Endothelial cell of umbilical vein (primary cell): ENCODE results near the gene PKHD1. TPM values are rescaled to one million over a fixed set of nuclear protein-coding genes. Genes with fewer than 3 reads are reported as not detected.

ENCODE experiments used
- BruUV-seq: library from RNA; stranded (reverse); fragments of 400-500 nt; replicated peaks from 2 replicates; lab custom pipeline; 2021; lab: Mats Ljungman, UMichigan
- CTCF ChIA-PET: fragments of 300-600, 350-600 bp; sonication (Branson Sonifier 250); formaldehyde crosslinking; loops from one replicate; lab custom pipeline; 2021; ENCODE audit warnings: antibody characterized with exemption, inconsistent platforms; lab: Charles Lee
- POLR2A ChIA-PET: fragments of 300-600, 350-600 bp; sonication (Branson Sonifier 250); formaldehyde crosslinking; loops from one replicate; lab custom pipeline; 2021; ENCODE audit warnings: antibody characterized with exemption, inconsistent platforms; lab: Charles Lee
- DNase-seq: peaks from one replicate; pipeline ENCODE4 v3.0.0-alpha.2; 2011; ENCODE audit warnings: low read depth, low spot score
- FAIRE-seq: peaks from 2 replicates; lab custom pipeline; 2011; peaks lifted over from hg19 to GRCh38; lab: Jason Lieb, UNC
- H2AFZ ChIP-seq: 2 replicates; pipeline ENCODE4 v1.6.0; 2012; ENCODE audit warnings: low read depth, low read length, control low read depth, inconsistent platforms
- H3K27ac ChIP-seq: 2 replicates; pipeline ENCODE4 v1.5.1; 2011; ENCODE audit warnings: low read depth, mild to moderate bottlenecking, control low read depth, low read length, moderate library complexity; ENCODE audit not compliant: insufficient read depth
- H3K27me3 ChIP-seq, 2 experiments: 2 replicates each; pipeline versions ENCODE4 v1.6.0 to v1.6.1; 2011; ENCODE audit warnings: low read length in 2 of 2, mixed read lengths in 1 of 2; ENCODE audit not compliant: control insufficient read depth in 2 of 2, insufficient read depth in 2 of 2
- H3K36me3 ChIP-seq, 2 experiments: 2 replicates in 1 of 2; 3 replicates in 1 of 2; pipeline ENCODE4 v1.5.1; 2011; ENCODE audit warnings: low read length in 2 of 2, mild to moderate bottlenecking in 1 of 2, moderate library complexity in 1 of 2; ENCODE audit not compliant: control insufficient read depth in 2 of 2, insufficient read depth in 2 of 2; ENCODE audit errors: extremely low read depth in 1 of 2
- H3K4me1 ChIP-seq: 3 replicates; pipeline ENCODE4 v1.5.1; 2011; ENCODE audit warnings: mild to moderate bottlenecking, low read length; ENCODE audit not compliant: control insufficient read depth, insufficient read depth; ENCODE audit errors: extremely low read depth
- H3K4me2 ChIP-seq: 2 replicates; pipeline ENCODE4 v1.6.1; 2011; ENCODE audit warnings: low read length, control low read depth, mixed read lengths; ENCODE audit not compliant: insufficient read depth
- H3K4me3 ChIP-seq, 3 experiments: fragments of 200-600 bp in 1 of 3; sonication (generic), shearing (Covaris generic) in 1 of 3; replicated peaks in 1 of 3; 2 replicates each; pipeline ENCODE4 v1.5.1; 2011 to 2016; ENCODE audit warnings: control low read depth in 3 of 3, low read length in 3 of 3, mild to moderate bottlenecking in 2 of 3, inconsistent platforms in 1 of 3, low read depth in 1 of 3, moderate library complexity in 1 of 3; ENCODE audit not compliant: insufficient read depth in 1 of 3
- H3K79me2 ChIP-seq: 2 replicates; pipeline ENCODE4 v1.6.0; 2012; ENCODE audit warnings: low read length, inconsistent platforms; ENCODE audit not compliant: control insufficient read depth, insufficient read depth
- H3K9ac ChIP-seq: replicated peaks from 2 replicates; pipeline ENCODE3; 2011; ENCODE audit warnings: low read length, control low read depth; ENCODE audit not compliant: insufficient read depth; ENCODE audit errors: extremely low read depth
- H3K9me1 ChIP-seq: replicated peaks from 3 replicates; pipeline ENCODE4 v1.6.0; 2011; ENCODE audit warnings: mild to moderate bottlenecking, low read length; ENCODE audit not compliant: control insufficient read depth, insufficient read depth; ENCODE audit errors: extremely low read depth
- H3K9me3 ChIP-seq: replicated peaks from 2 replicates; pipeline ENCODE4 v1.5.1; 2012; ENCODE audit warnings: low read length, inconsistent platforms; ENCODE audit not compliant: control insufficient read depth, insufficient read depth
- H4K20me1 ChIP-seq: replicated peaks from 2 replicates; pipeline ENCODE3; 2011; ENCODE audit warnings: mild to moderate bottlenecking, low read length; ENCODE audit not compliant: control insufficient read depth, insufficient read depth; ENCODE audit errors: extremely low read depth
- CTCF ChIP-seq, 2 donors: IDR thresholded peaks; 1 replicate in 1 of 2; 2 replicates in 1 of 2; pipeline ENCODE4 v1.5.1; 2011; ENCODE audit warnings: low read length in 2 of 2, mild to moderate bottlenecking in 2 of 2, moderate library complexity in 2 of 2, control low read depth in 1 of 2, inconsistent platforms in 1 of 2, low read depth in 1 of 2; ENCODE audit not compliant: insufficient read depth in 1 of 2; ENCODE audit errors: extremely low read depth in 1 of 2
- EZH2 ChIP-seq: IDR thresholded peaks from 2 replicates; pipeline ENCODE4 v1.6.1; 2012; ENCODE audit warnings: borderline replicate concordance, low read depth, mild to moderate bottlenecking, moderate library complexity, low read length, inconsistent platforms; ENCODE audit not compliant: severe bottlenecking
- FOS ChIP-seq: IDR thresholded peaks from 2 replicates; pipeline ENCODE4 v1.6.1; 2011; ENCODE audit warnings: mild to moderate bottlenecking, low read length, moderate library complexity, borderline replicate concordance; ENCODE audit not compliant: insufficient read depth
- GATA2 ChIP-seq: IDR thresholded peaks from 2 replicates; pipeline ENCODE4 v1.7.0; 2011; ENCODE audit warnings: low read depth, mild to moderate bottlenecking, moderate library complexity, mixed read lengths, low read length; ENCODE audit not compliant: insufficient read length, insufficient read depth
- JUN ChIP-seq: IDR thresholded peaks from 2 replicates; pipeline ENCODE4 v1.6.1; 2011; ENCODE audit warnings: borderline replicate concordance, low read depth; ENCODE audit not compliant: insufficient read length, insufficient read depth
- MAX ChIP-seq: IDR thresholded peaks from 2 replicates; pipeline ENCODE4 v1.6.1; 2011; ENCODE audit not compliant: insufficient read depth, insufficient read length
- MYC ChIP-seq: IDR thresholded peaks from one replicate; pipeline ENCODE4 v1.6.1; 2011; ENCODE audit warnings: mild to moderate bottlenecking, low read depth, low read length
- POLR2A ChIP-seq: IDR thresholded peaks from 2 replicates; pipeline ENCODE4 v1.6.1; 2012; ENCODE audit warnings: low read depth, mild to moderate bottlenecking, control low read depth, low read length
- POLR2AphosphoS5 ChIP-seq: IDR thresholded peaks from 2 replicates; pipeline ENCODE4 v1.6.1; 2012; ENCODE audit warnings: low read depth, mild to moderate bottlenecking, control low read depth, low read length, moderate library complexity; ENCODE audit not compliant: insufficient read depth
- dilution Hi-C: fragments of 300-500 bp; cut with MboI; formaldehyde crosslinking; loops from one replicate; pipeline ENCODE4 v1.15.0; 2019; ENCODE audit warnings: low sequenced_read_pairs; ENCODE audit not compliant: extremely low pct_ligation_motif_present
- intact Hi-C: fragments of 100-400 bp; cut with micrococcal nuclease; formaldehyde crosslinking; loops from one replicate; pipeline ENCODE4 v1.10.0; 2022
- polyA plus RNA-seq, 4 experiments: library from polyadenylated mRNA; depleted of rRNA in 3 of 4; stranded (reverse) in 3 of 4; unstranded in 1 of 4; fragments of >200 nt; gene quantifications; 2 replicates each; pipeline versions ENCODE4 v1.2.1 to v1.2.3, GENCODE V29; 2011 to 2012; ENCODE audit warnings: missing spikeins in 1 of 4
- total RNA-seq: library from RNA; stranded (reverse); gene quantifications from 2 replicates; pipeline ENCODE4 v1.2.3, GENCODE V29; 2021

PKHD1 gene
- total and polyA plus RNA-seq, 2 donors (not counting 3 experiments of a cell fraction or from before 2014, with no cell fraction given), result not detected

GRCh38 chr6:51675922-51676275, 411.5 kb downstream of the PKHD1 start:
- H4K20me1 ChIP-seq, result no peaks in the 10 kb centered on the region
- H3K9ac ChIP-seq, result no peak overlapping the region
- dilution Hi-C loops, result no loop called here
- no peaks in the 10 kb centered on the region for H3K36me3 ChIP-seq
- H3K9me3 ChIP-seq, result peaks cover 5% of the 10 kb centered on the region
- ChIA-PET POLR2A (no interaction called here), CTCF (no interaction called here)
- BruUV-seq, result no TSS peak
- DNase-seq (no peak), FAIRE-seq (no peak)
- no peak overlapping the region for H3K4me3 ChIP-seq
- H3K9me1 ChIP-seq, result no peaks in the 10 kb centered on the region
- TF ChIP-seq FOS (no peak), MAX (no peak), EZH2 (no peak), POLR2AphosphoS5 (no peak), MYC (no peak), POLR2A (no peak), CTCF (IDR thresholded peaks at IDR 0.05; ENCODE audit: extremely low read depth in 1 of 2, insufficient read depth in 1 of 2, low read depth in 1 of 2, low read length in 2 of 2) (no peak), GATA2 (no peak), JUN (no peak)
- no peak overlapping the region for H3K4me2 ChIP-seq
- H3K4me1 ChIP-seq, result no peaks in the 10 kb centered on the region
- H3K27me3 ChIP-seq, result no peaks in the 10 kb centered on the region
- no peak overlapping the region for H3K27ac ChIP-seq
- intact Hi-C loops, result no loop called here
- H2AFZ ChIP-seq, result no peak overlapping the region
- no peaks in the 10 kb centered on the region for H3K79me2 ChIP-seq
